GM19395 (cell line): ENCODE measurements around the gene VPS35L.
A peak's percentile ranks its signal among the peaks of the same experiment; 100 is the strongest.

Experiments used
- ATAC-seq: cut with Tn5 transposase; IDR thresholded peaks from one replicate; pipeline ENCODE4 v1.9.1; 2021; ENCODE audit warnings: mild to moderate bottlenecking, moderate library complexity; ENCODE audit not compliant: unreplicated experiment

VPS35L gene

DNA sequence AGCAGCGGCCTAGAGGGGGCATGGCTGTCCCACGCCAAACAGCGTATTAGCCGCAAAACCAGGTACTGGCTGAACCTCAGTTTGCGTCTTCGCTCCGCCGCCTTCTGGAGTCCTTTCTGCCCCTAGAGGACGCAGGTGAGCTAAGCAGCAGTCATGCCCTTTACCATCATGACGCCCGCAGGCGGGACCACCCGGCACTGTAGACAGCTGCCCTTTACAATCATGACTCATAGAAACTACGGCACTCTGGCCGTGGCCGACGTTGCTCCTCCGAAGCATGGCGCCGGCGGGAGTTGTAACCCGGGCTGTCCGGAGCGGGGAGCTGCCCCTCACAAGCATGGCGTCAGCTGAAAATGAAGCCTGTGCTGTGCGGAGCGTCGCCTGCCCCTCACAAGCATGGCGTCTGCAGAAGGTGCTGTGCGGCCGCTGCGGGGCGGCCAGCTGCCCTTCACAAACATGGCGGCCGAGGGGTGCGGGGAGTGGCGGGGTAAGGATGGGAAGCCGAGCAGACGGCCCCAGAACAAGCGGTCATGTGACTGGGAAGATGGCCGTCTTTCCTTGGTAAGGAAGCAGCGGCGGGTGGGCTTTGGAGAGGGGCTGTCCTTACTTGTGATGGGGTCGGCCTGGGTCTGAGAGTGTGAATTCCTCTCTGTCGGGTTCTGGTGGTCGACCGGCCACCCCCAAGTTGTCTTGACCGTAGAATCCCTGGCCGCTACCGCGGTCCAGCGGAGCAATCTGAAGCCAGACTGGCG lies at the start of gene VPS35L:
Gene VPS35L, plus strand, starts transcription at position 518 of the 752 bp plus-strand sequence. Its CDS starts 27 bp downstream, at position 545.
- ATAC-seq: peak; percentile 95

DNA sequence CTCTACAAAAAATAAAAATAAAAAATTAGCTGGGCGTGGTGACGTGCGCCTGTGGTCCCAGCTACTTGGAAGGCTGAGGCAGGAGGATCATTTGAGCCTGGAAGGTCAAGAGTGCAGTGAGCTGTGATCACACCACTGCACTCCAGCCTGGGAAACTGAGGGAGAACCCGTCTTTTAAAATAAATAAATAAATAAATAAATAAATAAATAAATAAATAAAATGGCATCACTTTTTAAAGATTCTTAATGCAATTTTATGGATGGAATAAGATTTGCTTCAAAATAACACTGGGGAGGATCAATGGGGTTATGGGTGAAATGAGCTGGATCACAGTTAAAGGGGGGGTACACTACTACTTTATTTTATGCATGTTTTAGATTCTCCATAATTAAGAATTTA lies 48.5 kb upstream of the VPS35L start:
- ATAC-seq: no peak

DNA sequence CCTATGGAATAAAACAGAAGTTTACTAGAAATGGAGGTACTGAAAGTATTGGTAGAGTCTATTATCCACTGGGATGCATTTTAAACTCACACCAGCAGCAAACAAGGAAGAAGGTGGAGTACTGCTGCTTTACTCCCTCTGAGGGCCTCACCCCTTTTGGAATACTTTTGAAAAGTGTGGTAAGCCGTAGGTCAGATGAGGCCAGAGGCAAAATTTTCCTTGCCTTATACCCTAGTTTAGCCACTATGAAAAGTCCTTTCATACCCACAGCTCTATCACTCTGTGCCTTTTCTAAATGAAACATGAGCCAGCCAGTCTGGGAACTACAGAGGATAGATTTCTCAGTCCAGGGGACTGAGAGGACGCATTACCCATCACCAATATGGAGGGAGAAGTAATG lies 47.6 kb upstream of the VPS35L start:
- ATAC-seq: no peak

GRCh38 chr16:19512297-19512696 lies 43.2 kb upstream of the VPS35L start:
- no peak for ATAC-seq

GRCh38 chr16:19513377-19514053 lies 42.0 kb upstream of the VPS35L start:
- no peak for ATAC-seq

DNA sequence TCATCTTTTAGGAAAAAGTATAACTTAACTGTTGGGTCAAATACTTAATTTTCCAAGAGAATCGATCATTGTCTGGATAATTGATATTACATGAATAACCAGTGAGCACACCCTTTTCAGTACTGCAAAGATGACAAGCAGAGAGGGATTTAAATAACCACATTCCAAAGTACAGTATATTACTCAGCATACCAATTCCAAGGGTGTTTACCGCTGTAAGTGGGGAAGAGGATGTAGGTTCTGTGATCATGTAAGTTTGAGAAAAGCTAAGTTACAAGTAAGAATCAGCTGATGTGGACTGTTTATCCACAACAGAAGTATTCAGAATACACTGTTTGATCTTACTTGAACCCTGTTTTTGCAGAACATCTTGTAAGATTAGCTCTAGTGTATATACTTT lies 39.7 kb upstream of the VPS35L start:
- ATAC-seq: no peak

DNA sequence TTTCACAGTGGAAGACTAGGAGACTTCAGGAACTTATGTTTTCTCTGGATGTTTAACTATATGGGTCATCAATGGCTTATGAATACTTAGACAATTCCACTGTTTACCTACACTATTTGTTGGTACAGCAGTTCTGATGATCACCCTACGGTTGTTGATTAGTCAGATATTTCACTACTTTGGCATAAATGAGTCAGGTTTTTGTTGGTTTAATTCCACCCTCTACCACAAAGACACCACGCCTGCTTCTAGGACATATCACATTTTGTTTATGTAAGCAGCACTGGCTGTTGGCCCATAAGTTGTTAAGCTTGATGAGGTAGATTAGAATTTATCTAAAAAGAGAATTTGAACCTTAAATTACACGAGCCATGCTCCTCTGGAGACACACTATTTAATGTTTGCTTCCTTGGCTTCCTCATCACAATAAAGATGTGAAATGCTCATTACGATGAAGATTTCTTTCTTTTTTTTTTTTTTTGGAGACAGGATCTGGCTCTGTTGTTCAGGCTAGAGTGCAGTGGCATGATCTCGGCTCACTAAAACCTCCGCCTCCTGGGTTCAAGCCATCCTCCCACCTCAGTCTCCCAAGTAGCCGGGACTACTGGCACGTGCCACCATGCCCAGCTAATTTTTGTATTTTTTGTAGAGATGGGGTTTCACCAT lies 37.9 kb upstream of the VPS35L start:
- no peak for ATAC-seq

GRCh38 chr16:19518388-19518787 lies 37.1 kb upstream of the VPS35L start:
- ATAC-seq: no peak

DNA sequence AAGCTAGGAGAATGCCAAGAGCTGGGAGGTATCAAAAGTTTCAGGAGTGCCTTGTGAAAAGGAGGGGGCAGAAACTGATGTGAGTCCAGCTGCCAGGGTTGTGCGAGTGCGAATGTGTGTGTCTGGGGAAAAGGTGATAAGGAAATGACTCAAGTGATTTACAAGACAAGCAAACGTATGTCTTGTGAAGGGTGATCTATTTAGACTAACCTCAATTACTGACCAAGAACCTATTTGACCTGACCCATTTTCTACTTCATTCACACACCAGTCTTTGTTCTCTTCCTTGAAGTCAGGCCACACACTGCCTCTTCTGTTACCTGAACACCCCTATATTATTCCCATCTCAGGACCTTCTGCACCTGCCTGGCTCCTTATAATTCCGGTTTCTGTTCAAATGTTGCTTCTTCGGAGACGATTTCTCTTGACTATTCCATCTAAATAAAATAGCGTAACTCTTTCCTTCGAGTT lies 34.6 kb upstream of the VPS35L start:
- ATAC-seq: no peak

DNA sequence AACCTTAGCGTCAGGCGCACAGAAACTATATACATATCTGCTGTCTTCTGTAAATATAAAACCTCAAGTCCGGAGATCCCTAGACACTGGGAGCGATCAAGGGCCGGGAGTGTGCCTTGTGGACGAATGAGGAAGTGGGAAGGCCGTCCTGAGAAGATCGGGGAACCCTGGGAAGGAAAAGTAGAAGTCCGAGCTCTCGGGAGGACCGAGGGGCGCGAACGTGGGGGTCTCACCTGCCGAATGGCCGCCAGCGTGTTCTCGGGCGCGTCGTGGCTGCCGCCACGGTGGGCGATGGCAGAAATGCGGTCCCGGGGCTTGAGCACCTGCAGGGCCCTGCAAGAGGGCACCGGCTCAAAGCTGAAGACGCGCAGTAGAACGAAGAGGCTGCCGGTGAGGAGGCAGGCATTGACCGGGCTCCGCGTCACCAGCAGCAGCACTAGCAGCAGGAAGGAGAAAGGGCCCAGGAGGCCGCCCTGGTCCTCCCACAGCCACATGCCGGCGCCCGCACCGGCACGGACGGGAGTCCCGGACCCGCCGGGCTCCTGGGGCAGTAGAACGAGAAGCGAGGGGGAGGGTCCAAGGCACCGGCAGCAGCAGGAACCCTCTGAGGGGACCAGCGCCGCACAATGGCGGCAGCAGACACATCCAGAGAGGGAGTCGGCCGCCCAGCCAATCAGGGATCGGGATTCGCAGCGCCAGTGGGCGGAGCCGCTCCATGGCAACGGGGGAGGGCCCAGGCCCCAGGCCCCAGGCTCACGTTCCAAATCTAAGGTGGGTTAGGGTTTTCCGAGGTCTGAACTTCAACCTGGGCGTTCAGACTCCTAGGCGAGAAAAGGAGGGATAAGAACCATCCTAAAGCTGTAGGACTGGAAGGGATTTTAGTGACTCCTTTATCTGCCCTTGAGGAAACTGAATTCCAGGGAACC lies 33.8 kb upstream of the VPS35L start, which contains the start of gene GDE1:
Gene GDE1, minus strand, starts transcription at position 628 of the 926 bp plus-strand sequence. Its CDS starts 134 bp downstream, at position 494.
- peak; percentile 70 for ATAC-seq

- ATAC-seq: no peak
These were observed 33.1 kb upstream of the VPS35L start for GRCh38 chr16:19522397-19522732.

DNA sequence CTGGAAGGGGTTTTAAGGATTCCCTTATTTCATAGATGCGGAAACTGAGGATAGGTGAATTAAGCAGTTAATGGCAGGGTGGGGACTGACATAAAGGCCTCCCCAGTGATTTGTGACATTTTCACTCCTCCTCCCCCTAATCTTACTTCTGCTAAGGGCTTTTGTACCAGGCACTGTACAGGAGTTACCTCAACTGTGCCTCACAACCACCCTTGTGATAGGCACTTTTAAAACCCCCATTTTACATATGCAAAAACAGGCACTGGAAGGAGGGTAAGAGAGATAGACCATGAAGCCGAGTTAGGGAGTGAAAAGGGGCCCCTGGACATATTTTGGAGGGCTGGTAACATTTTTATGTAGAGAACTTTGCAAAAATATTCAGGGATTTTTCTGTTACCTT lies 32.7 kb upstream of the VPS35L start:
- ATAC-seq: no peak

DNA sequence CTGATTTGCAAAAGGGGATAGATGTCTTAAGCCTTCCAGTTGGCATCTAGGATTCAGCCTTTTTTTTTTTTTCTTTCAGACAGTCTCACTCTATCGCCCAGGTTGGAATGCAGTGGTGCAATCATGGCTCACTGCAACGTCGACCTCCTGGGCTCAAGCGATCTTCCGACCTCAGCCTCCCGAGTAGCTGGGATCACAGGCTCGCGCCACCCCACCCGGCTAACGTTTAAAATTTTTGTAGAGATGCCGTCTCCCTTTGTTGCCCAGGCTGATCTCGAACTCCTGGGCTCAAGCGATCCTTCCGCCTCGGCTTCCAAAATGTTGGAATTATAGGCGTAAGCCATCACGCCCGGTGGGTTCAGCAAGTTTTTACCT lies 32.3 kb upstream of the VPS35L start:
- ATAC-seq: no peak

DNA sequence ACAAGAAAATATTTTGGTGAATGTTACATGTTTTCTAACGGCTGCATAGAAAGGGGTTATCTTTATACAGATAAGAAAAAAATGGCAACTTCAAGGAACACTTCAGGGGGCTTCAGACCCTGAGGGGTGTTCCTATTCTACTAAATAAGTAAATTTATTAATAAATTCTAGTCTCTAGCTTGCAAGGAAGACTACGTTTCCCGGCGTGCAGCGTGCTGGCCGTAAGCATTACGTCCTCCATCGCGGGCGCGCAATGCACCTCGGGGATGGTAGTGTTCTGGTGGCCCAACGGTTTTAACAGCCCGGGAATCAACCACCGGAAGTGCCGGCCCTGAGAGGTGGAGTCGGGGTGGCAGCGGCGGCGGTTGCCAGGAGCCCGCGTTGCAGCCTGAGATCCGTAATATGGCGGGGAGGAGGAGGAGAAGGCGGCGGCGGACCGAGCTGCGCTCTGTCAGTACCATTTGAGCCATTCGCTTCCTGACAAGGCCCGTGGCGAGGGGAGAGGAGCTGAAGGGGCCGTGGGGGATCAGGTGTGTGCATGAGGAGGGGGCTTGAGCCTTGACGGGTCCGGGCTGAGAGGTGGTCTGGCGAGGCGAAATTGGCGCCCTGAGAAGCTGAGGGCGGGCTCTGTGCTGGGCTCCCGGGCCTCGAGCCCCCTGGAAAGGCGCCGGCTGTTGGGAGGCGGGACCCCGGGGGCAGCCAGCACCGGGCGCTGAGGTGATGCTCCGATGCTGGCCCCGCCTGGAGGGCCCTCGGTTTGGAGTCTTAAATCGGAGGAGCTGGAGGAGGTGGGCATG lies 31.7 kb upstream of the VPS35L start, which contains the start of gene CCP110:
Gene CCP110, plus strand, starts transcription at position 384 of the 797 bp plus-strand sequence. CDS start 3,940 bp downstream, outside the sequence.
- peak; percentile 76 for ATAC-seq

DNA sequence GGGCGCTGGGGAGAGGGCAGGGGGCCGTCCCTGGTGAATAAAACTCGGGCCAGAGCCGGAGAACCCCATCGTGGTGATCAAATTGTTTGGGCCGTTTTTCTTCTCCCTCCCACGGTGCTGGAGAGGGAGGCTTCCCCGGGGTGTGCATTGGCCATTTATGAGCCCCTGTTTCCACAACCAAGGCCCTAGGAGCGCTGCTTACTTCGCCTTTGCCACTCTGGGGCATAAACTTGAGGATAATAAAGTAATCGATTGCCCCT lies 31.2 kb upstream of the VPS35L start:
- no peak for ATAC-seq

DNA sequence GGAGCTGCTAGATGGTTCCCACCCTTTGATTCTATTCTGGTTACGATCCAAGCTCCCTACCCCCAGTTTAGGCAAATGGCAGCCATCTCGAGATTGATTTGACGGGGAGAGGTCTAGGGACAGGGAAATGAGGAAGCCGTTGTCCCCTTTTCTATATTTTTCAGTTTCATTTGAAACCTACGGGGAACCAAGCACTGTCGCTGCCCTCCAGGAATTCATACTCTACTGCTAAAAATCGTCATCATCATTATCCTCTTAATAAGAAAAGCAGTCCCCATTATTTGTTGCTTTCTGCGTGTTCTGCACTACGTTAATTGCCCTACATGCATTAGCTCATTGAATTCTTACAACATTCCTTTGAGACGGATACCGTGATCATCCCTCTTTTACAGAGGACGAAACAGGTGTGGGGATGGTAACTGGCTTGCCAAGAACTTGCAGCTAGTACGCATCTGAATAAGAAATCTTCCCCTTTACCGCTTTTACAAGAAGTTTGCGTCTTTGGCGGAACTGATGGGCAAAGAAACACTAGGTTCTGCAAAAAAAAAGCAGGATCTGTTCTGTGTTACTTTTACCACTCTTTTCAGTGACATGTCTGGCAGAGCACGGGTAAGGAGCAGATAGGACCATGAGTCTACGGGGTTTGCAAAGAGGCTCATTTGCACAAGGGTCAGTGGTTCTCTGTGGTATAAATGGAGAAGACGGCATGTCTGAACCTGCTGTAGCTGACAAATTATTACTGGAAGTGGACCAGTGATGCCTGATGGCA lies 30.7 kb upstream of the VPS35L start:
- ATAC-seq: no peak

- ATAC-seq: no peak
These were observed 30.1 kb upstream of the VPS35L start for GRCh38 chr16:19525385-19525723.

- ATAC-seq: no peak
These were observed 28.3 kb upstream of the VPS35L start for GRCh38 chr16:19527161-19527560.

DNA sequence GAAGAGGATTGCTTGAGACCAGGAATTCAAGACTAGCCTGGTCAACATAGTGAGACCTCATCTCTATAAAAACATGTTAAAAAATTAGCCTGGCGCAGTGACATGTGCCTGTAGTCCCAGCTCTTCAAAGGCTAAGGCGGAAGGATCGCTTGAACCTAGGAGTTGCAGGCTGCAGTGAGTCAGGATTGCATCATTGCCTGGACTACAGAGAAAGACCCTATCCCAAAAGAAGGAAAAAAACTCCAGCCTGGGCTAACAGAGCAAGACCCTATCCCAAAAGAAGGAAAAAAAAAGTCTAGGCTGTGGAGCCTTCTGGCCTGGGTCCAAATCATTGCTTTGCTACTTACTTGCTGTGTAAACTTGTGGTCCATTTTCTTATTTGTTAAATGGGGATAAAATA lies 26.8 kb upstream of the VPS35L start:
- no peak for ATAC-seq
